NCI-H2107 treated with DMSO at 0.1 percent for 48 hours (cell line): ENCODE measurements around the gene TNIK.

Experiments
- DNase-seq: peaks from one replicate; lab custom pipeline; 2025; ENCODE audit not compliant: unreplicated experiment; lab: John Stamatoyannopoulos, UW

Gene TNIK

GRCh38 chr3:171064461-171064860 lies 395.7 kb downstream of the TNIK start:
- no peak for DNase-seq

DNA sequence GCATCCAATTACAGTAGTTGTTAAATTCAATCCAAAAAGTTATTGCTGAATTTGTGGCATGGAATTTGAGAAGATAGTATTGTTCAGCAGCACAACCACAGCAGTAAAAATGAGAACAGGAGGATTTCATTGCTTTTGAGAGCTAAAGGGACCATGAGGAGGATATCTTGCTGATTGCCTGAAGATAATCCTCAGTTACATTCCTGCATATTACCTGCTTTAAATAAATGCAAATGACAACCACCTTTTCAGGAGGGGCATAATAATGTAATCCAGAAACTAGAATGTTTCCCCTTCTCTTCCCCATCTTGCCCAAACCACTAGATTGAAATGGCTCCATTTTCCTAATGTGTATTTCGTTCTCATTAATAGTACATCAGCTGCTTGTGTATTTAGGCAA lies 398.5 kb downstream of the TNIK start:
- DNase-seq: peak; percentile 50

GRCh38 chr3:171059978-171060377 lies 400.2 kb downstream of the TNIK start:
- no peak for DNase-seq

DNA sequence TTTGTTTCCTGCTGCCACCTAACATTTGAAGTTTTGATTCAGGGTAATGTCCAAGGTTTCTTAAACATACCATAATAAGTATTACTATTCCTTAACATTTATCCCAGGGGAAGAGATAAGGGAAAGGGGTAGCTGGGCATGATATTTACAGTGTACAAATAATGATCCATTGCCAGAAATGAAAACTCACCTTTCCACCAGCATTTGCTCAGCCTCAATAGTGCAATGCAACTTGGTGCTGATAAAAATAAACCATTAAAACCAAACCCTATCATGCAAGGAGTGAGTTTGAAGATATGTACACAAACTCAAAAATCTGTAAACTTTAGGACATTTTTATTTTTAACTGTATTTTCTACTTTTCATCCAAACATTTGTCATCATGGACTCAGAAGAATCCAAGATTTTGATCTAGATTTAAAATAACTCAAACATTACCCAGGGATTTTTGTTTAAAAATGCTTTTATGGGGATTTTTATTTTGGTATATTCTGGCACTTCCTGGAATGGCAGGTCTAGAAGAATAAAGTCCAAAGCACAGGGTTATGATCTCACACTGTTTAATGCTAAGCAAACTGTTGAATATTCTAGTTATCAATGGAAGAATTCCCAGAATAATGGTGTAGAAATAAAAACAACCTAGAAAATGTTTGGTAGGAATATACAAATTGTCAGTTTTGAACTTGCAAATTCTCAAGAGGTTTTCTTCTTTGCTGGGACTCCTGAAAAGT lies 401.2 kb downstream of the TNIK start:
- DNase-seq: no peak

DNA sequence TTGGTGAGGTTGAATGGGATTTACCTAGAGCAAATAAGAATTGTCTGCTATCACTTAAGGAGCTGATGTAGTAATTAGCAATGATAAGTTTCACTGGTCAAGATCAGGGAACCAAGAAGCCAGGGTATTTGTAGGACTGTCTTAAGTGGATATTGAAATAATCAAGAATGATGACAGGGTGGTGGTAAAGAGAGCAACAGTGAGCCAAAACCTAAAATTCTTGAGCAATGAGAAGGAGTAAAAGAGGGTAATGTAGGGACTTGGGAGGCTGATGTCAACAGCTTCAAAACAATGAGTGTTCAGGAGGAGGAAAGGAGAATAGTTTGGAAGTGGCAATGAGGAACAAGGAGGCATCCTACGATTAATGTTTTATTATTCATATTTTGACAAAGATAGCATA lies 402.1 kb downstream of the TNIK start:
- DNase-seq: no peak

DNA sequence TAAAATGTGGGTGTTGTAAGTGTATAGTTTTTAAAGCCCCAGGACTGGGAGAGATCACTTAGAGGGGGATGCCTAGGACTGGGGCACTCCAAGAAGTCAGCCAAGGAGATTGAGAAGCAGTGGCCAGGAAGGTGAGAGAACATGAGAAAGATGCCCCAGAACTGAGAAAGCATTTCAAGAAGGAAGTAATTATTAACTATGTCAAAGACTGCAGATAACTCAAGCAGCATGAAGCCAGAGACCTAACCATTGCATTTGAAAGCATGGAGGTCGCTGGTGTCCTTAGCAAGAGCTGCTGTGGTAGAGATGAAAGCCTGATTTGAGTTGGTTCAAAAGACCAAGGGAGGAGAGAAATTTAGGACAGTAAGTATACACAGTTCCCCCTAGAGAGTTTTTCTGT lies 403.1 kb downstream of the TNIK start:
- DNase-seq: no peak

DNA sequence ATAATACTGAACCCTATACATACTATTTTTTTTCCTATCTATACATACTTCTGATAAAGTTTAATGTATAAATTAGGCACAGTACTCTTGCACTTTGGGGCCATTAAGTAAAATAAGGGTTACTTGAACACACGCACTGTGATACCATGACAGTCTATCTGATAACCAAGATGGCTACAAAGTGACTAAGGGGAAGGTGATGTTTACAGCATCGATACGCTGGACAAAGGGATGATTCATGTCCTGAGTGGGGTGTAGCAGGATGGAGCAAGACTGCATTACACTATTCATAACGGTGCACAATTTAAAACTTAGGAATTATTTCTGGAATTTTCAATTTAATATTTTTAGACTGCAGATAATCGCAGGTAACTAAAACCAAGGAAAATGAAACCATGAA lies 403.7 kb downstream of the TNIK start:
- no peak for DNase-seq

DNA sequence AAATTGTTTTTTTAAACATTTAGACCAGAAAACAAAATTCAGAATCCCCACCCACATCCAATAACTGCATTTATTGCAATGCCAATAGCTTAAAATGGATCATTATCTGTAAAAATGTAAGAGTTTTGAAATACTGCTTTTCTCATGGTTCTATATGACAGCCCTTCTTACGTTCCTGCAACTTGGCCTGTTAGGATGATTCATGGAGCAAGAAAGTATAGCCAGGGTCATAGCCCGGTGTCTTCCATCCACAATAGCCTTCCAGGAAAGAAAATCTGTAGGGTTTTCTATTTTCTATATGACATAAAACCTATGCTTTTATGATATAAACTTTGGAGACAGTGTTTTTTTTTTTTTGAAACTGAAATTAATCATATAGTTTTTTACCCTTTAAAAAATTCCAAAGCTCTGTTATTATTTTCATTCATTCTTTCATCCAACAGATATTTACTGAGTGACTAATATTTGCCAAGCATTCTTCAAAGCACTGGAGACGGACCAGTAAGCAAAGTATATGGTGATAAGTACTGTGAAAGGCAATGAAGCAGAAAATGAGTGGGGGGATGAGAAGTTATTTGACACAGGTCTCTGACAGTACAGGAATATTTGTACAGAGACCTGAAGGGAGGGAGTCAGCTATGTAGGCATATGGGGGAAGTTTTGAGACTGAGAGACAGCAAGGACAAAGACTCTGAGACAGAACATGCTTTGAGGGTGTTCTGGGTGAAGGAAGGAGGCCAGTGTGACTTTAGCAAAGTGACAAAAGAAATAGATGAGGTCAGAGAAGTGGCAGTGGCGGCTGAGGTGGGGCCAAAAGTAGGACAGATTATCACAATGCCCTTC lies 404.6 kb downstream of the TNIK start:
- no peak for DNase-seq

GRCh38 chr3:171054921-171055320 lies 405.3 kb downstream of the TNIK start:
- no peak for DNase-seq

DNA sequence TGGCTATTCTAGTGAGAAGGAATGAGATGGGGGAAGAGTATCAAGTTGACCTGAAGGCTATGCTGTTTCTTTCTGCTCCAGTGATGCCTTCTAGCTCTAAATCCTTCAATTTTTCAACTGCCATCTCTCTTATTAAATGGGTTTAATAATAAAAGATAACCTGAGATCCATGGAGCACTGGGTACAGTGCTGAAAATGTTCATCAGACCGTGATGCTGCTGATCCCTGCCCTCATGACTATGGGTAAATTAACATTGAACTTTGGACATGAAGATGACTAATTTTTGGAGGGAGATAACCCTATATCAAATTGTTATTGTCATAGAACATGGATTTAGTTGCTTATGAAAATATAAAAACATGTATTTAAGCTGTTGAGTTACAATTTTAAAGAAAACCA lies 406.0 kb downstream of the TNIK start:
- no peak for DNase-seq

DNA sequence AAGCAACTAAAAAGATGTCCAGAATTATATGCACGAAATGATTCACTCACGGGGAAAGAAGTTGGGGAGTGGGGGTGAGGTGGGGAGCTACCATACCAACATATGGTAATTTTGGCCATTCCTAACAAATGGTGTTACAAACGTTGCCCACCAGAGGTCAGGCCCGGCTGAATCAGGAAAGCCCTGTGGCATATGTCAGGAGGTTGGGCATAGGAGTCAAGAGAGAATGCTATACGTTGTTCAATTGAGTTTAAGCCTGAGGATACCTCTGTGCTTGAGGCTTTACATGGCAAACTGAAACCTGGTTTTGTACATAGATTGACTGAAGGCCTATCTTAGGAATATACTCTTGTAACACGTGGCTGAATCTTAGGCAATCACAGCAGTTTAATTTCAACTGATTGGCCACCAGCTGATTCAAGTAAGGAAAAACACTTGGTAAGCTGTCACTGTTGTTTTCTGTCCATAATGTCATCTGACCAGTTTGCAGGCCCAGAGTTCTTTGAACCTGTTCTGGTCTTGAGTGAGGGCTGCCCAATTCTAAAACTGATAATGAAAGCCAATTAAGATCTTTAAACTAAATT lies 410.3 kb downstream of the TNIK start:
- peak; percentile 89 for DNase-seq

DNA sequence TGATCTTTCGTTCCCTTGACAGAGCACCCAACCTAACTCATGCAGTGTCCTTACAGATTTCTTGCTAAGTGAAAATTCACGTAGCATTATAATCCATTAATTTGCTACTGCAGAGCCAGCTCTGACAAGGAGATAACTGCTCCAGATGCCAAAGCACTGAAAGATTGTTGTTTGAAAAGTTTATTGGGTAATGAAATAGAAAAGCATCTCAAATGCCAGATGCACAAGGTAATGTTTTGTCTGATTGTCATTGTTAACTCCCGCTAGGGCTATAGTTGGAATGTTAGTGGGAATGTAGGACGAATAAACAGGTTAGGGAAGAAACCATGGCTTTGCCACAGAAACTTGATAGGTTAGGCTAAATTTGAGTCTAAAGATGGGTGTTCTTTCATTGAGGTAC lies 413.4 kb downstream of the TNIK start:
- DNase-seq: no peak

DNA sequence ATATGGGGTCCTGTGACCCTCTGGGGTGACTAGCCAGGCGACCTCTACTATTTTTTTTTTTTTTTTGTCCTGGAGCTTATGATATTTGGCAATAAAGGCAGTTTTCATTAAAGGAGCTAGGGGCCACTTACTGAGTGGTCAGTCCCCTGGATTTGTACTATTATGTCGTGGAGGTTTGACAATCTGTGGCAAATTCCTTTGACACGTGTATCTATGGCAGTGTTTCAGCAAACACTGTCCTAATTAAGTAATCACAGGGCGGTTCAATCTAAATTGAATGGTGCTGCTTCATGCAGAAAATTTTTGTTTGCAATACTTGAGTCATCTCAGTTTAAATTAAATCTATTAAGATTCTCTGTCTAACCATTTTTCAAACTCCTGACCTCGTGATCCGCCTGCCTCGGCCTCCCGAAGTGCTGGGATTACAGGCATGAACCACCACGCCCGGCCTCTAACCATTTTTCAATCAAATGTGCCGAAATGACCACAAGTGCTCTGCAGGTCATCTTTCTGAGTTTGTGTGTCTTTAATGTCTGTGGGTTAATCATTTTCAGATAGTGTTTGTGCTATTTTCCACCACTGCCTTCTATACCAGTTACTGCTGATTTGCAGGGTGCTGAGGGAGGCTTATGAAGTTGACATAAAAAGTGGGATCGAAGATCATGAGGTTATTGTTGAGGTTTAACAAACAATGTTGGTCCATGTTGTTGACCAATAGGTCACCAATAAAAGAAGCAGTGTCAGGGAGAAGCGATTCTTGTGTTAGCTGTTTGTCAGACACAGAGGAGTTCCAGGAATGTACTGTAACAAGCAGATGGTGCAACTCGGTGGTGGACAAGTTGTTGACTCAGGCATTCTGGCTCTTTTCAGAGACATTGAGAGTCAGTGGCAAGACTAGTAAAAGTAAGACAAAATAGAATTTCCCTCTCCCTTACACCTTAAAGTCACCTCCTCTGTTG lies 415.1 kb downstream of the TNIK start:
- DNase-seq: no peak

DNA sequence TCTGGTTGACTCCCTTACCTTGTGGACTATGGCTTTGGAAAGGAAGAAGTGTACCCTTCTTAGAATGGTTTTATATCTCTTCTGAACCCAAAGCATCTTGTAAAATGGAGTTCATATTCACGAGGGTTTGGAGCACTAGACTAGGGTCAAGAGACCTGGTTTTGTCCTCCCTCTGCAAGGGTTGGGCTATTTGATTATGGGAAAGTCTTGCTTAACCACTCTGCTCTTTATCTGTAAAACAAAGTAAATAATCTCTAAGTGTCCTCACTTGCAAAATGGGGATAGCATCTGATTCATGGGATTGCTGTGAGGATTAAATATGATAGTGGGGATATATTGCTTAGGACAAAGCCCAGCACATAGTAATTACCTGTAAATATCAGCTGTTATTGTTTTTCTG lies 415.8 kb downstream of the TNIK start:
- DNase-seq: no peak

GRCh38 chr3:171039674-171040073 lies 420.5 kb downstream of the TNIK start:
- DNase-seq: no peak

GRCh38 chr3:171038342-171038741 lies 421.9 kb downstream of the TNIK start:
- no peak for DNase-seq

- DNase-seq: no peak
These were observed 431.4 kb downstream of the TNIK start for GRCh38 chr3:171028779-171029232.

DNA sequence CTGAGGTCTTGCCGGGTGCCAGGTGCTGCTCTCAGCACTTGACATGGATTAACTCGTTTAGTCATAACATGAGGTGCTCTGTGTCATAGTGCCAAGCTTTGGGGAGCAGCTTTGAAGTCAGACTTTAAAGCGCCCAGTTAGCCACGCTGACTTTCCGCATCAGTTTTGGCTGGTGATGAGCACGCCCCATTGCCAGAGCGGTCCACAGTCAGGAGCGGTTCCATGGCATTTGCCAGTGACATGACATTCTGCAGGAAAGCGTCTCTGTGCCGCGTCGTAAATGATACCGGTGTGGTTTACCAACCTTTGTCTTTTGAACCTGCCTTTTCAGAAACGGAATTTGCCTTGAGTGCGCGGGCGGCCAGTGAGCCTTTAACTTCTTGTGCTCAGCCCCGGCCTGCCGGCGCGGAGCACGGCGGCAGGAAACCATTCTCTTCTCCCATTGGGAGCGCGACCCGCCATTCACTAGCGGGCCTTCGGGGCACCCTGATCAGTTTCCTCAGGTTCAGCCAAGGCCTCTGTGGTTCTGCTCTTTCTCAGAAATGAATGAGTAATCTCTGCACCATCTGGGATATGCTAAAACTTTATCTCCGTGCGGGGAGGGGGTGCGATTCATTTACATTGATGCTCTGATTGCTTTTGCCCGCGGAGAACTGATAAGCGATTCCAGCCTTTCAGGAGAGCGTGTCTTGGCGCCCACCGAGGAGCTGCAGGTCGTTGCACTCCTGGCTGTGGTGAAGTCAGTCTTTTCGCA lies 432.0 kb downstream of the TNIK start:
- peak; percentile 79 for DNase-seq

DNA sequence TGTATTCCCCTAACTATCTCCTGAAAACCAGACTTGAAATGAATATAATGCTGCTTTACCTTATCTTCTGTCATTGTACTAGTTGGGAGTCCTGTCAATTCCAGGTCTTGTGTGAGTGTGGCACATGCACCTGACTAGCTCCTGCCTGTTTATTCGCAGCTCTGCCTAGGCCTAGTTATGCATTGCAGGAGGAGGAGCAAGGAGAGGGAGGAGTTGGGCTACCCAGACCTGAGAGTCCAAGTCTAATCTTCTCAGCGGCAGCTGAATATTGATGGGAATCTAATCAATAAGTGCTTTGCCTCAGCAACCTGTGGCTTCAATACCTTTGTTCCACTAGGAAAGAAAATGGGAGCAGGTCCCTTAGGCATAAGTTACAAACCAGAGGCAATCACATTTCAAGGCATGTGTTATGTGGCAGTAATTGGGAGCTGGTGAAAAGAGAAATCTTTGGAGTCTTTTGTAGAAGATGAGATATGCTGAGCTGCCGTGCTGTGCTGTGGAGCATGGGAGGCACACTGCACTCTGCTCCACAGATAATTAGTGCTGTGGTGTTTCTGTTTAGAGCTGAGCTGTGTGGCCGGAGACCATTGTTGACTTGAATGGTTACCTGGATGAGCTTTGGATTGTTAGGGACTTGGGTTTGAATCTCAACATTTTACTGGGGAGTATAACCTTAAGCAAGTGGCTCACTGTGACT lies 433.5 kb downstream of the TNIK start, which contains the start of gene SLC2A2:
TSS of gene SLC2A2 (minus strand) at position 124 of the 697 bp plus-strand sequence. CDS start at position 74, 50 bp downstream.
- DNase-seq: no peak
